Effector memory CD8-positive, alpha-beta T cell (primary cell): ENCODE data around the gene ALKAL2.

ENCODE experiments used
- ATAC-seq: fragments of 150-1000 bp; cut with Tn5 transposase; replicated peaks from 2 replicates; pipeline ENCODE4 v1.10.0; 2021; ENCODE audit warnings: mild to moderate bottlenecking, moderate library complexity
- DNase-seq, 3 experiments: peaks; one replicate each; pipeline ENCODE4 v3.0.0; 2021
- H3K27ac Mint-ChIP-seq, 2 donors: one replicate each; pipeline ENCODE4 v1.8.0; 2022; ENCODE audit warnings: mild to moderate bottlenecking in 2 of 2, mixed read lengths in 2 of 2, moderate library complexity in 2 of 2
- H3K27me3 Mint-ChIP-seq, 2 donors: one replicate each; pipeline ENCODE4 v1.8.0; 2022; ENCODE audit warnings: mixed read lengths in 2 of 2
- H3K36me3 Mint-ChIP-seq: one replicate; pipeline ENCODE4 v1.8.0; 2022; ENCODE audit warnings: mild to moderate bottlenecking, moderate library complexity, mixed read lengths; ENCODE audit not compliant: insufficient read depth
- H3K4me1 Mint-ChIP-seq, 2 donors: one replicate each; pipeline ENCODE4 v1.8.0; 2022; ENCODE audit warnings: low read depth in 2 of 2, mixed read lengths in 2 of 2
- H3K4me3 Mint-ChIP-seq, 2 donors: one replicate each; pipeline ENCODE4 v1.8.0; 2022; ENCODE audit warnings: mild to moderate bottlenecking in 2 of 2, mixed read lengths in 2 of 2, moderate library complexity in 2 of 2
- H3K9me3 Mint-ChIP-seq, 2 donors: one replicate each; pipeline ENCODE4 v1.8.0; 2022; ENCODE audit warnings: mixed read lengths in 2 of 2

The ALKAL2 gene

DNA sequence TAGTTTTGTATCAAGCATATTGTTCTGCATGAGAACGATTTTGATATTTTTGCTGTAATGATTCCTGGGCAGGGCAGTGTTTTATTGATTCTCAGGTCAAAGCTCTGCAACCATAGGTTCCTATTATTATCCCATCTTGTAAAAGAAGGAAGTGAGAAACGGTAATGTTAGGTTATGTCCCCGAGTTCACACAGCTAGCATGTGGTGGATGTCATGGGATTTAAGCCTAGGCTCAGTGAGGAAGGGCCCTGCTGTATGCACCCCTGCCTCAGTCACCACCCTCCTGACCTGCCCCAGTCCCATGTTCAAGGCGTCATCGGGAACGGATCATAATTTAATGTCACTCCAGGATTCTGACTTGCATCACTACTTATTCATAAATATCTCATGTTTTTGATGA, 12.4 kb downstream of the ALKAL2 start:
- Mint-ChIP-seq H3K9me3 (no peaks in the 10 kb centered on the region), H3K27ac (no peak overlapping the region), H3K4me3 (no peak overlapping the region), H3K4me1 (peaks cover 13 to 16% of the 10 kb centered on the region in 2 donors), H3K27me3 (no peaks in the 10 kb centered on the region), H3K36me3 (peaks cover 68% of the 10 kb centered on the region)
- DNase-seq (no peak), ATAC-seq (no peak)

DNA sequence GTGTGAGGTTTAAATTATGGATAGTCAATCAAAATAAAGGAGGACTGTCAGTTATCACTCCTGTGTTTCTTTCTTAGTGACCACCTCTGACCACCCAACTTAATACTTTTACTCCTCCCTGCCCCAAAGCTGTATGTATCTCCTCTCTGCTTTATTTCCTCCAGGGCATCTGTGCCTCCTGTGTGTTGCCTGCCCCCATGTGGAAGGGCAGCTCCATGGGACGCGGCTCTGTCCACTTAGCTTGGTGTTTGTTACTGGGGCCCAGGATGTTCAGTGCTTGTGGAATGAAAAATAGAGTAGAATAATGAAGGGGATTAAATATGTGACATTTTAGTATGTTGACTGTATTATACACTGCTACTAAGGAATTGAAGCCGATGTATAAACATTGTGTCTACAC, 13.4 kb downstream of the ALKAL2 start:
- no peaks in the 10 kb centered on the region for H3K9me3 Mint-ChIP-seq
- H3K27ac Mint-ChIP-seq, result peak overlapping the region; percentile 11 to 49
- no peak overlapping the region for H3K4me3 Mint-ChIP-seq
- H3K36me3 Mint-ChIP-seq, result peaks cover 64% of the 10 kb centered on the region
- DNase-seq (no peak), ATAC-seq (no peak)
- no peaks in the 10 kb centered on the region for H3K27me3 Mint-ChIP-seq
- H3K4me1 Mint-ChIP-seq, result peaks cover 21 to 26% of the 10 kb centered on the region in 2 donors

DNA sequence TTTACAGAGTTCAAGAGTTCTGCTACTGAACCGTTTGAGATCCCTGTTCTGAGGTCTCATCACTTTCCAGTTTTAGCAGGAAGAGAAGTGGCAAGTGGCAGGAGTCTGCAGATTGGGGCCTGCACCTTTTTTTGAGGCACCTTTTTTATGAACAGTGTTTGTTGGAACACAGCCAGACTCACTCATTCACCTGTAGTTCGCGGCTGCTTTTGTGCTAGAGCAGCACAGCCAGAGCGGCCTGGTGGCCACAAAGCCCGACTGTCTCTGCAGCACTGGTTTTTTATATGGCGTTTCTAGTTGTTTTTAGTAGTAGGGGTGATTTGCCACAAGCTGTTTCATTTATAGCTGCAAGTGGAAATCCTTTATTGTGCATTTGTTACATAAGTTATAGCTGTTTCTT, 14.6 kb downstream of the ALKAL2 start:
- DNase-seq, result no peak
- Mint-ChIP-seq H3K9me3 (no peaks in the 10 kb centered on the region), H3K4me1 (peaks cover 26 to 33% of the 10 kb centered on the region in 2 donors), H3K4me3 (no peak overlapping the region), H3K36me3 (peaks cover 52% of the 10 kb centered on the region), H3K27ac (no peak overlapping the region), H3K27me3 (no peaks in the 10 kb centered on the region)
- no peak for ATAC-seq

DNA sequence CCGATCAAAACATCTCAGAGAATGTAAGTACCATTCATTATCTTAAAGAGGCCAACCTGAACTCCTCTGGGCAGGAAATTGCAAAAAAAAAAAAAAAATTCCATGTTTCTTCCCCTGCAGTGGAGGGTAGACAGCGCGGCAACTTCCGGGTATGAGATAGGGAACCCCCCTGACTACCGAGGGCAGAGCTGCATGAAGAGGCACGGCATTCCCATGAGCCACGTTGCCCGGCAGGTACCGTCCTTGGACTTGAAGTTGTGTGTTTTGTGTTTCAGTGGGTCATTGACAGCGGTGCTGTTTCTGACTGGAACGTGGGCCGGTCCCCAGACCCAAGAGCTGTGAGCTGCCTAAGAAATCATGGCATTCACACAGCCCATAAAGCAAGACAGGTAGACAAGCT, 16.0 kb downstream of the ALKAL2 start:
- H3K4me3 Mint-ChIP-seq, result no peak overlapping the region

DNA sequence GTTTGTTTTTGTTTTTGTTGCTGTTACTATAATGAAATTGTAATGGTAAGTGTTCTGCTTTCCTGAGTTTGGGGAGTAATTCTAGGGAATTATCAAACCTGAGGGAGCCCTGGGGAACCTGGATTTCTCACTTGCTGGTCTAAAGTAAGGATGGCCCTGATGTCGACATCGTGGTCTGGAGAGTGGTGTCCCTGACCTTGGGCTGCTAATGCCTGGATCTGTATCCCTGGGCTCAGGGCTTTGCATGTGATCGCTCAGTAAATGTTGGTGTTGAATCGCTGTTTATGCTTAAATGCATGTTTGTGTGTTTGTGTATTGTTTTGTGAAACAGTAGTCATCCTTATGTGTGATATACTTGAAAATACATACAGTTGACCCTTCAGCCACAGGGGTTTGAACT, 17.0 kb downstream of the ALKAL2 start:
- H3K9me3 Mint-ChIP-seq, result no peaks in the 10 kb centered on the region
- no peaks in the 10 kb centered on the region for H3K27me3 Mint-ChIP-seq
- ATAC-seq (no peak), DNase-seq (no peak)
- H3K36me3 Mint-ChIP-seq, result peaks cover 37% of the 10 kb centered on the region
- H3K4me3 Mint-ChIP-seq, result no peak overlapping the region
- peak overlapping the region; percentile 32 to 38 for H3K27ac Mint-ChIP-seq
- H3K4me1 Mint-ChIP-seq, result peaks cover 40 to 48% of the 10 kb centered on the region in 2 donors

More for the DNA sequence above, 16.0 kb downstream of the ALKAL2 start:
- Mint-ChIP-seq H3K9me3 (no peaks in the 10 kb centered on the region), H3K36me3 (peaks cover 42% of the 10 kb centered on the region), H3K27ac (no peak overlapping the region), H3K4me1 (peaks cover 36 to 45% of the 10 kb centered on the region in 2 donors), H3K27me3 (no peaks in the 10 kb centered on the region)
- no peak for ATAC-seq
- no peak for DNase-seq

GRCh38 chr2:269356-270030, 18.4 kb downstream of the ALKAL2 start:
- ATAC-seq, result no peak
- H3K36me3 Mint-ChIP-seq, result peaks cover 34% of the 10 kb centered on the region

DNA sequence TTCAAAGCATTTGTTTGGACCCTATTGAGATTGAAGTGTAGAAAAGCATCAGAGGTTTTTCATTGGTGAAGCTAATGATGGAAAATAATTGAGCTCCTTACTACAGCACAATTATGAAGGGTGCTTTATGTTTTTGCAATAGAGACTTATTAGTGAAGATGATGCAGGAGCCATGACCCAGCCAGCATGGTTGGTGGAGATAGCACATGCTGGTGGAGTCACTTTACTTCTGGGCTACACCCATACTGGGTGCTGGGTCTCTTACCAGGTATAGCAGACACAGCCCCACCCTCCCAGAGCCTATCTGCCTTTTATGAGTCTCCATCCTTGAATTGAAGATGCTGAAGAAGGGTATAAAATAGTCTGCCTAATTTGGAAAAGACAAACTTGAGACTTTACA, 19.6 kb downstream of the ALKAL2 start:
- peaks cover 27% of the 10 kb centered on the region for H3K36me3 Mint-ChIP-seq
- H3K4me1 Mint-ChIP-seq, result peaks cover 42 to 51% of the 10 kb centered on the region in 2 donors
- H3K27me3 Mint-ChIP-seq, result no peaks in the 10 kb centered on the region
- no peak overlapping the region for H3K4me3 Mint-ChIP-seq
- H3K27ac Mint-ChIP-seq, result peak overlapping the region in 1 of 2 donors; percentile 16
- ATAC-seq (no peak), DNase-seq (no peak)
- no peaks in the 10 kb centered on the region for H3K9me3 Mint-ChIP-seq

More at GRCh38 chr2:269356-270030, 18.4 kb downstream of the ALKAL2 start:
- no peak overlapping the region for H3K4me3 Mint-ChIP-seq
- H3K27ac Mint-ChIP-seq, result peak overlapping the region; percentile 9 to 23
- H3K9me3 Mint-ChIP-seq, result no peaks in the 10 kb centered on the region
- H3K4me1 Mint-ChIP-seq, result peaks cover 43 to 54% of the 10 kb centered on the region in 2 donors
- no peaks in the 10 kb centered on the region for H3K27me3 Mint-ChIP-seq
- no peak for DNase-seq

GRCh38 chr2:264493-265468, 23.1 kb downstream of the ALKAL2 start, which contains the start of gene ACP1:
Gene ACP1 (plus strand): TSS chr2:264947. CDS start chr2:264965, 18 bp downstream.
- H3K27me3 Mint-ChIP-seq, result no peaks in the 10 kb centered on the region
- ATAC-seq (peak; percentile 77), DNase-seq (peak; percentile 90 to 93 (median 91))
- H3K4me1 Mint-ChIP-seq, result peaks cover 25 to 33% of the 10 kb centered on the region in 2 donors
- peaks cover 19% of the 10 kb centered on the region for H3K36me3 Mint-ChIP-seq
- H3K27ac Mint-ChIP-seq, result peak within 1 kb of the TSS; percentile 96 to 97
- H3K9me3 Mint-ChIP-seq, result no peaks in the 10 kb centered on the region
- H3K4me3 Mint-ChIP-seq, result peak within 1 kb of the TSS; percentile 88 to 90

- Mint-ChIP-seq H3K4me1 (peaks cover 21 to 28% of the 10 kb centered on the region in 2 donors), H3K27me3 (no peaks in the 10 kb centered on the region), H3K36me3 (peaks cover 20% of the 10 kb centered on the region), H3K4me3 (peak within 1 kb of the TSS; percentile 88 to 90), H3K9me3 (no peaks in the 10 kb centered on the region), H3K27ac (peak within 1 kb of the TSS; percentile 96 to 97)
- ATAC-seq, result peak; percentile 41
- DNase-seq, result peak; percentile 51 to 56 (median 54)
Measured at GRCh38 chr2:263774-264492, 24.0 kb downstream of the ALKAL2 start, which contains the start of gene SH3YL1. Gene SH3YL1 (minus strand): TSS chr2:264032. CDS start chr2:263984, 48 bp downstream.

DNA sequence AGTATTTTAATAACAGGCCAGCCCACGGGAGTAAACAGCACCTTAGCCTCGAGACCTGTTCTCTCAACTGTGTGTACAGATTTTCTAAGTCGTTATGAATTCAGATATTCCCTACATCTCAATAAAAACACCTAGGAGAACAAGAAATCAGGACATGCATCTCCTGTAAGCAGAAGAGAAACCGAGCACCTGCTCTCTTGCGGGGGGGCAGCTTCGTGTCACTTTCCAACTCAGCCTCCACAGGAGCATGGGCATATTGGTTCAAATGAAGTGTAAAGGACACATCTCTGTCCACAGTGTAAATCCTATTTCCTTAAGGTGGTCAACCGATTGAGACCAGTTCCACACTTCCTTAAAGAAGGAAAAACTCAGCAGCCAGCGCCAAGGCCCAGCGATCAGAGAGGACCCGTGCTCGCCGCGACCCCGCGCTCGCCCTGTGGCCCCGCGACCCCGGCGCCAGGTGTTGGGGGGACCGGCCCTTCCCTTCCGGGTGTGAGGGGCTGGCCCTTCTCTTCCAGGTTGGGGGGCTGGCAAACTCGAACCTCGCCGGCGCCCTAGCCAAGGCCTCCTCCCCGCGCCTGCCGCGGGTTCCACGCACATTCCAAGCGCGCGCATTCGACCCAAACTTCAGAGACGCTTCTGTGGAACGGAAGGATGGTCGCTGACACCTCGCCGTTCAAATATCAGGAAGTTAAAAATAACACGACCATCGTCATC, 24.7 kb downstream of the ALKAL2 start:
- Mint-ChIP-seq H3K9me3 (no peaks in the 10 kb centered on the region), H3K36me3 (peaks cover 22% of the 10 kb centered on the region), H3K27me3 (no peaks in the 10 kb centered on the region), H3K4me3 (peak overlapping the region; percentile 88 to 90), H3K27ac (peak overlapping the region; percentile 96 to 97), H3K4me1 (peaks cover 16 to 21% of the 10 kb centered on the region in 2 donors)
- ATAC-seq (no peak), DNase-seq (no peak)

DNA sequence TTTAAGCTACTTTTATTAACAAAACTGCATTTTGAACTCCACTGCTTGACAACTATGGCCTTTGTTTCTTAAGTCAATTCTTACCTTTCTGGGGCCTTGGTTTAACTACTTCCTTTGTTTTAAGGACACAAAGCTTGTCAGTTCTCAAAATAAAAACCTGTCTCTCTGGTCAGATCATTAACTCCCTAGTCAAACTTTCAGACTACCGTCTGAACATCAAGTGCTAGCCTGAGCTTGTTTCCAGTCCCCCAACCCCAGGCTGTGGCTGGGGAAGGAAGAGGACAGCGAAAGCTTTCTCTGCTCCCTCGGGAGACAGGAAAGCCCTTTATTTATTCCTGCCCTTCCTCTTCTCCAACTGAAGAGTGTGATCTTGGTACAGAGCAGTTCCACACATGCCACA, 25.8 kb downstream of the ALKAL2 start:
- H3K27ac Mint-ChIP-seq, result no peak overlapping the region
- H3K27me3 Mint-ChIP-seq, result no peaks in the 10 kb centered on the region
- DNase-seq, result no peak
- peaks cover 18% of the 10 kb centered on the region for H3K36me3 Mint-ChIP-seq
- no peaks in the 10 kb centered on the region for H3K9me3 Mint-ChIP-seq
- H3K4me3 Mint-ChIP-seq, result no peak overlapping the region
- H3K4me1 Mint-ChIP-seq, result peaks cover 8 to 13% of the 10 kb centered on the region in 2 donors
- no peak for ATAC-seq

DNA sequence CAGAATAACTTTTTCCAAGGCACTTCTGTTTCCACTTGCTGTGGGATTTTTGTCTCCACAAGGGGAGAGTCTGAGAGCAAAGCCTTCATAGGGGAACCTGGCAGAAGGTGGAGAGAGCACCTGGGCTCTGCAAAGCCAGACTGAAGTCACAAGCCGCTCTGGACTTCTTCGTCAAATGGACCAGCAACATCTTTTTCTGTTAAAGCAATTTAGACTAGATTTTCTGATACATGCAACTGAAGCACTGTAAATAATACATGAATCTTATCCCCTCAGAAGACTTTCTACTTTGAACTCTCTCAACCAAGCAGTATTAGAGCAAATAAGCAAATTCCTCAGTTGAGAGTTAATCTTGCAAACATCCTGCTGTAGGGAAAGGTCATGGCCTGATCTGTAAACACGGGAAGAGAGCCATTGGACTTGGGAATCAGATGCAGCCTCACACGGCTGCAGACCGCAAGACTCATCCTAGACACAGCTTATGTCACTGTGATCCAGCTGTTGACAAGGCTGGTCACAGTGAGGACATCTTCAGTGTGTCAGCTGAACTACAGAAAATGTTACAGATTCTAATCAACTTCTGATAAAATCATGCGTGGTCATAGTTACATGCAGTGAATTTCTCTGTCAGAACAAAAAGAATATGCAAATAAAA, 27.3 kb downstream of the ALKAL2 start:
- no peaks in the 10 kb centered on the region for H3K27me3 Mint-ChIP-seq
- DNase-seq, result no peak
- peaks cover 12% of the 10 kb centered on the region for H3K36me3 Mint-ChIP-seq
- ATAC-seq, result no peak
- no peaks in the 10 kb centered on the region for H3K9me3 Mint-ChIP-seq
- no peak overlapping the region for H3K4me3 Mint-ChIP-seq
- peaks cover 3 to 8% of the 10 kb centered on the region in 2 donors for H3K4me1 Mint-ChIP-seq
- H3K27ac Mint-ChIP-seq, result no peak overlapping the region
